ENCODE measurements around the gene TRAPPC12. TPM values are rescaled to one million over a fixed set of nuclear protein-coding genes. Genes with fewer than 3 reads are reported as not detected.
"Not testable (repeated sequence)": the region's sequence is repeated elsewhere in the genome, so short reads cannot be mapped to it uniquely, and the experiment has no call there.

Gene TRAPPC12
- total RNA-seq, 4 donors from 2014 or later: 28.4 to 64.7 (median 55.9) TPM

GRCh38 chr2:3446381-3446780 lies 66.9 kb downstream of the TRAPPC12 start:
- no peak overlapping the region for H3K27ac ChIP-seq
- no peak for DNase-seq
- H3K36me3 ChIP-seq: peaks cover 5 to 91% (median 13%) of the 10 kb centered on the region in 3 donors
- H3K4me1 ChIP-seq: peaks cover 0 to 12% (median 3%) of the 10 kb centered on the region in 3 donors
- 95 to 98% methylated on average over 9 of the region's 10 CpGs for WGBS, 2 donors
- no peak overlapping the region for H3K4me3 ChIP-seq
- no peaks in the 10 kb centered on the region for H3K27me3 ChIP-seq
- intact Hi-C loops (cut with DNase I): no loop called here
- no peaks in the 10 kb centered on the region for H3K9me3 ChIP-seq
- no peak for TF ChIP-seq POLR2A (IDR thresholded peaks at IDR 0.05)
- TF ChIP-seq CTCF (IDR thresholded peaks at IDR 0.05): no peak

- H3K4me3 ChIP-seq; DNase-seq; intact Hi-C loops (cut with DNase I); H3K27ac ChIP-seq; H3K9me3 ChIP-seq; H3K27me3 ChIP-seq: not testable (repeated sequence)
- WGBS, 2 donors: 92 to 100% methylated on average over 2 to 3 of the region's 6 CpGs
- Histone ChIP-seq H3K4me1 (peaks cover 0 to 12% (median 3%) of the 10 kb centered on the region in 3 donors), H3K36me3 (peaks cover 5 to 97% (median 13%) of the 10 kb centered on the region in 3 donors)
These were observed 67.7 kb downstream of the TRAPPC12 start for GRCh38 chr2:3447186-3447585.

- Histone ChIP-seq H3K27ac (peak overlapping the region in 1 of 4 donors; percentile 34), H3K4me3 (no peak overlapping the region)
- DNase-seq: no peak
These were observed 68.4 kb downstream of the TRAPPC12 start for GRCh38 chr2:3447789-3448317.

GRCh38 chr2:3448441-3448911 lies 69.0 kb downstream of the TRAPPC12 start:
- 67 to 77% methylated on average over 15 to 24 of the region's 35 CpGs for WGBS, 2 donors
- Histone ChIP-seq H3K27ac (peak overlapping the region in 1 of 4 donors; percentile 34), H3K36me3 (peaks cover 4 to 99% (median 13%) of the 10 kb centered on the region in 3 donors), H3K4me3 (peak overlapping the region in 2 of 4 donors; percentile 13 to 19), H3K4me1 (peaks cover 0 to 12% (median 3%) of the 10 kb centered on the region in 3 donors)
- intact Hi-C loops (cut with DNase I); H3K27me3 ChIP-seq; H3K9me3 ChIP-seq; DNase-seq: not testable (repeated sequence)

More at GRCh38 chr2:3447789-3448317, 68.4 kb downstream of the TRAPPC12 start:
- TF ChIP-seq CTCF (IDR thresholded peaks at IDR 0.05) (no peak), POLR2A (IDR thresholded peaks at IDR 0.05) (no peak)
- Histone ChIP-seq H3K27me3 (no peaks in the 10 kb centered on the region), H3K36me3 (peaks cover 5 to 99% (median 13%) of the 10 kb centered on the region in 3 donors), H3K4me1 (peaks cover 0 to 12% (median 3%) of the 10 kb centered on the region in 3 donors), H3K9me3 (no peaks in the 10 kb centered on the region)
- WGBS, 2 donors: 68 to 74% methylated on average over 3 to 7 of the region's 9 CpGs
- intact Hi-C loops (cut with DNase I): no loop called here

- H3K4me3 ChIP-seq: no peak overlapping the region
- no peaks in the 10 kb centered on the region for H3K27me3 ChIP-seq
- 77 to 87% methylated on average over 11 to 13 of the region's 13 CpGs for WGBS, 2 donors
- no peaks in the 10 kb centered on the region for H3K9me3 ChIP-seq
- DNase-seq: no peak
- TF ChIP-seq POLR2A (IDR thresholded peaks at IDR 0.05) (no peak), CTCF (IDR thresholded peaks at IDR 0.05) (no peak)
- H3K4me1 ChIP-seq: peaks cover 0 to 12% (median 3%) of the 10 kb centered on the region in 3 donors
- H3K27ac ChIP-seq: no peak overlapping the region
- intact Hi-C loops (cut with DNase I): no loop called here
- H3K36me3 ChIP-seq: peaks cover 0 to 99% (median 8%) of the 10 kb centered on the region in 3 donors
These were observed 69.6 kb downstream of the TRAPPC12 start for GRCh38 chr2:3449086-3449485.

- no peaks in the 10 kb centered on the region for H3K27me3 ChIP-seq
- TF ChIP-seq POLR2A (IDR thresholded peaks at IDR 0.05) (no peak), CTCF (IDR thresholded peaks at IDR 0.05) (no peak)
- H3K27ac ChIP-seq: no peak overlapping the region
- intact Hi-C loops (cut with DNase I): no loop called here
- no peak for DNase-seq
- H3K4me3 ChIP-seq: no peak overlapping the region
- no peaks in the 10 kb centered on the region for H3K9me3 ChIP-seq
- H3K4me1 ChIP-seq: peaks cover 0 to 12% (median 3%) of the 10 kb centered on the region in 3 donors
- 84 to 91% methylated on average over 11 of the region's 11 CpGs for WGBS, 2 donors
- H3K36me3 ChIP-seq: peaks cover 0 to 99% (median 3%) of the 10 kb centered on the region in 3 donors
These were observed 70.4 kb downstream of the TRAPPC12 start for GRCh38 chr2:3449936-3450335.

All from esophagus squamous epithelium (tissue), 5 donors.